Lower lobe of right lung (tissue), 2 donors: ENCODE data around the gene DST. TPM values are rescaled to one million over a fixed set of nuclear protein-coding genes. Genes with fewer than 3 reads are reported as not detected.
"Not testable (repeated sequence)": the region's sequence is repeated elsewhere in the genome, so short reads cannot be mapped to it uniquely, and the experiment has no call there.

Experiments
- ATAC-seq, 2 donors: fragments of 200-7000 bp; cut with Tn5 transposase; one replicate each; pipeline ENCODE4 v1.9.1; 2020 to 2022; ENCODE audit warnings: mild to moderate bottlenecking in 2 of 2, moderate library complexity in 2 of 2
- DNase-seq: peaks from one replicate; pipeline ENCODE4 v3.0.0-alpha.2; 2020
- H3K27ac ChIP-seq: fragments of 200-600 bp; one replicate; pipeline ENCODE4 v1.8.0; 2022
- H3K27me3 ChIP-seq: fragments of 200-600 bp; one replicate; pipeline ENCODE4 v1.8.0; 2022; ENCODE audit warnings: low read depth
- H3K36me3 ChIP-seq: fragments of 200-600 bp; one replicate; pipeline ENCODE4 v1.8.0; 2022; ENCODE audit warnings: mild to moderate bottlenecking
- H3K4me1 ChIP-seq: fragments of 200-600 bp; one replicate; pipeline ENCODE4 v1.8.0; 2022
- H3K4me3 ChIP-seq: fragments of 200-600 bp; one replicate; pipeline ENCODE4 v1.8.0; 2022; ENCODE audit warnings: mild to moderate bottlenecking
- H3K9me3 ChIP-seq: fragments of 200-600 bp; one replicate; pipeline ENCODE4 v1.8.0; 2022
- intact Hi-C: fragments of 100-400 bp; cut with DNase I; formaldehyde crosslinking; loops from one replicate; pipeline ENCODE4 v1.11.0; 2022
- total RNA-seq: library from RNA; stranded (reverse); fragmentation: NEBNext Ultra II Directional; extraction: Animal tissue kit (Norgen Biotek cat#: 25700); gene quantifications from one replicate; pipeline ENCODE4 v1.2.1, GENCODE V29; 2021
- TF ChIP-seq, protein P1 (sequence below): fragments of 200-600 bp; IDR thresholded peaks from one replicate; pipeline ENCODE4 v1.8.0; 2022; ENCODE audit warnings: antibody characterized with exemption, mild to moderate bottlenecking
- donor health status: DM: no; HTN: yes; CAD: no; lungs with severe emphysema.

DST gene
- total RNA-seq, 1 donor from 2014 or later, result 327 TPM

DNA sequence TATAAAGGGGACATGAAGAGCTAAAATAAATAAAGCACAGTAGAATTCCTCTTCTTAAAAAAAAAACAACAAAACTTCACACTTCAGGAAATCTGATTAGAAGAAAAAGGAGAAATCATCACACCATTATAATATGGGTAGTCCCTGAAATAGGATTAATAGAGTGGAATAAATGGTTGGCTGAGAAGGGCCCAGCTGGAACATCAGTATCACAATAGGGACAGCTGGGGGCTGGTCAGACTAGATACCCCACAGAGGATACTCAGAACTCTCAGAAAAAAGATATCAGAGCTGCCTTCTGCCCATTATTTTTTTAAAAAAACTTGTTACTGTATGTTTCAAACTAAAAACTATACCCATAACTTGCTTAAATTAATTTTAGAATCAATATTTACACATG, 75.2 kb downstream of the DST start:
- intact Hi-C loops, result no loop called here
- TF ChIP-seq, protein P1, sequence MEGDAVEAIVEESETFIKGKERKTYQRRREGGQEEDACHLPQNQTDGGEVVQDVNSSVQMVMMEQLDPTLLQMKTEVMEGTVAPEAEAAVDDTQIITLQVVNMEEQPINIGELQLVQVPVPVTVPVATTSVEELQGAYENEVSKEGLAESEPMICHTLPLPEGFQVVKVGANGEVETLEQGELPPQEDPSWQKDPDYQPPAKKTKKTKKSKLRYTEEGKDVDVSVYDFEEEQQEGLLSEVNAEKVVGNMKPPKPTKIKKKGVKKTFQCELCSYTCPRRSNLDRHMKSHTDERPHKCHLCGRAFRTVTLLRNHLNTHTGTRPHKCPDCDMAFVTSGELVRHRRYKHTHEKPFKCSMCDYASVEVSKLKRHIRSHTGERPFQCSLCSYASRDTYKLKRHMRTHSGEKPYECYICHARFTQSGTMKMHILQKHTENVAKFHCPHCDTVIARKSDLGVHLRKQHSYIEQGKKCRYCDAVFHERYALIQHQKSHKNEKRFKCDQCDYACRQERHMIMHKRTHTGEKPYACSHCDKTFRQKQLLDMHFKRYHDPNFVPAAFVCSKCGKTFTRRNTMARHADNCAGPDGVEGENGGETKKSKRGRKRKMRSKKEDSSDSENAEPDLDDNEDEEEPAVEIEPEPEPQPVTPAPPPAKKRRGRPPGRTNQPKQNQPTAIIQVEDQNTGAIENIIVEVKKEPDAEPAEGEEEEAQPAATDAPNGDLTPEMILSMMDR, result no peak
- ATAC-seq (no peak), DNase-seq (no peak)
- Histone ChIP-seq H3K27ac (no peak overlapping the region), H3K9me3 (no peaks in the 10 kb centered on the region), H3K27me3 (no peaks in the 10 kb centered on the region), H3K36me3 (peaks cover 14% of the 10 kb centered on the region), H3K4me3 (no peak overlapping the region), H3K4me1 (peaks cover 4% of the 10 kb centered on the region)

DNA sequence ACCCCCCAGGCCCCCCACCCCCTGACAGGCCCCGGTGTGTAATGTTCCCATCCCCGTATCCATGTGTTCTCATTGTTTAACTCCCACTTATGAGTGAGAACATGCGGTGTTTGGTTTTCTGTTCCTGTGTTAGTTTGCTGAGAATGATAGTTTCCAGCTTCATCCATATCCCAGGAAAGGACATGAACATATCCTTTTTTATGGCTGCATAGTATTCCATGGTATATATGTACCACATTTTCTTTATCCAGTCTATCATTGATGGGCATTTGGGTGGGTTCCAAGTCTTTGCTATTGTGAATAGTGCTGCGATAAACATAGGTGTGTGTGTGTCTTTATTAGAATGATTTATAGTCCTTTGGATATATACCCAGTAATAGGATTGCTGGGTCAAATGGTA, 80.0 kb downstream of the DST start:
- H3K4me1 ChIP-seq, H3K27me3 ChIP-seq, H3K4me3 ChIP-seq, H3K9me3 ChIP-seq, ATAC-seq, H3K27ac ChIP-seq, DNase-seq, intact Hi-C loops: not testable (repeated sequence)
- H3K36me3 ChIP-seq, result peaks cover 28% of the 10 kb centered on the region

DNA sequence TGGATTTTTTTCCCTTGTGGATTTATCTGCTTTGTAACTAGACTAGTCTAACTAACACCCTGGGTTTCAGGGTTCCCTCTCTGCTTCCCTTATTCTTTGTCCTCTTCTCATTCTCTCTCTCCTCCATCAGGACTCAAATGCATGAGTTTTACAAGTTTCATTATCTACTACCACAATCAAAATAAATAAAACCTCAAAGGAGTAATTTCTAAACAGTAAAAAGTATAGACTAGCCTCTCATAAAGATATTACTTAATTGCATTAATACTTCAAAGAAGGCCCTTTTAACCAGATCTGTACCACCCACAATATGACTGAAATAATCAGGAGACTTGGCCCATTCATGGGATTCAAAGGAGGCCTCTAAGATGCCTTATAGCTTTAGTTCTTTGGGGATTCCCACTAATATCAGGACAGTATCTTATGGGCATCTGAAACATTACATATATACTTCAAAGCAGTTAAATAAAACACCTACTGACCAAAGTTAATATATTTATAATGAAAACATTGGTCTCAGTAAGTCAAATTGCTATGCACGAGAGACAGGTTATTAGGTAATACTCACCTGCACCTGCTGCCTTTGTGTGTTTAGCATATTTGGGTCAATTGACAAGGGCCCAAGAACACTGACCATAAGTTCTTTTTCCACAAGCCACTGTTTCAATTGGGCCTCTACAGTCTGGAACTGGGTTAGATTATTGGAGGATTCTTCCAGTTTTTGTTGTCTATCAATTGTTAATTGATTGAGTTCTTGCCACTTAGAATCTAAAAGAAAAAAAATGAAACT, 85.7 kb downstream of the DST start:
- Histone ChIP-seq H3K4me1 (no peaks in the 10 kb centered on the region), H3K4me3 (no peak overlapping the region), H3K36me3 (peaks cover 34% of the 10 kb centered on the region), H3K9me3 (no peaks in the 10 kb centered on the region), H3K27me3 (no peaks in the 10 kb centered on the region), H3K27ac (no peak overlapping the region)
- intact Hi-C loops, result no loop called here
- ATAC-seq (no peak), DNase-seq (no peak)
- TF ChIP-seq, protein P1, result no peak

DNA sequence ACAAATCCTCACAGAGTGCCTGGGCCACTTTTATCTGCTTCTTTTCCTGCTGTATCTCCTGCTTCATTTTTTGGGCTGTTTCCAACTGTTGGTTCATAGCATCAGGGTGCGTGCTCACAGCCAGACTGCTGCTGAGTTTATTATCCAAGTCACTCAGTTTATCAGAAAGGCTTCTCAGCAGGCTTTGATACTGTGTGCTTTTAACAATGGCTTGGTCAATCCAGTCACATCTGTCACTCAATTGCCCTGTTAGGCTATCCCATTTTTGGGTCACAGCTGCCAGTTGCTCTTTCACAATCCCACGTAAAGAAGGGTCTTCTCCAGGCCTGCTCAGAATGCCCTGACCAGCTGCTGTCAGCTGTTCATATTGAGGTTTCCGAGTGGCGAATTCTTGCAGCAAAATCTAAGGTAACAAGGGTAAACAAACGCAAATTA, 87.2 kb downstream of the DST start:
- intact Hi-C loops, result no loop called here
- peaks cover 24% of the 10 kb centered on the region for H3K36me3 ChIP-seq
- no peak for DNase-seq
- TF ChIP-seq, protein P1, result no peak
- H3K27ac ChIP-seq, result peak overlapping the region; percentile 25
- H3K27me3 ChIP-seq, result no peaks in the 10 kb centered on the region
- H3K4me1 ChIP-seq, result no peaks in the 10 kb centered on the region
- no peaks in the 10 kb centered on the region for H3K9me3 ChIP-seq
- peak; percentile 21 to 36 for ATAC-seq
- H3K4me3 ChIP-seq, result no peak overlapping the region

DNA sequence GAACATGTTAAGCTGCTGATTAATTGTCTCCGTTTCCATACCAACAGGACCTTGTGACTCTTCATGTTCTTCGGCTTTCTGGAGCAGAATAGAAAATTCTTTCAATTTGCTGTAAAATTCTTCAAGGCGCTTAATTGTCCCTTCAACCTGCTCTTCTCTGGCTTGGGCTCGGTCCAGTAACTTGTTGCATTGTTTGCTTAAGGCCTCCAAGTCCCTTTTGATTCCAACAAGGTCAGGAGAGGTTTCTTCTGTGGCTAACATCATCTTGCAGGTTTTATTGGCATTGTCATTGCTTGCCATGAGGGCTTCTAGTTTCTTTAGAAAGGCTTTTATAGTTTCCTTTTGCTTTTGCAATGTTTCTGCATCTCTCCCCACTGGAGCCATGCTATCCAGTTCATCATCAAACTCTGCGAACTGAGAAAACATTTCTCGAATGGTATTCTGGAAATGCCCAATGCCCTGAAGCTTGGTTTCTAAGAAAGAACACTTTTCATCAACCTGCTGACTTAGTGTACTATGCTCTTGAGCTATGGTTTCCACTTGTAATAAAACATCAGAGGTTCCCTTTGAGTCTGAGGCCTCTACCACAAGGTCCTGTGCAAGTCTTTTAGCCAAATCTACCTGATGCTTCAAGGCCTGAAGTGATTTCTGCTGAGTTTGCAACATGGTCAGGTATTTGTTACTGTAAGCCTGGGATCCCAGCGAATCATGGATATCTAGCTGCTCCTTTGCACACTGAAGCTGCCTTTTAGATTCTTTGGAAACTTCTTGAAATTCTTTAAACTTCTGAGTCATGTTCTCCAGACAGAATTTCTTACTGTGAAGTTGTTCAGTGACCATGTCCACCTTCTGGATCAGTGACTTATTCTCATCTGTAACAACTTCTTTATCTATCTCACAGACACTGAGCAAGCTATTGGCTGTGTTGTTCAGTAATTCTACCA, 90.2 kb downstream of the DST start:
- no peaks in the 10 kb centered on the region for H3K9me3 ChIP-seq
- ATAC-seq (no peak), DNase-seq (no peak)
- H3K4me1 ChIP-seq, result peaks cover 10% of the 10 kb centered on the region
- H3K4me3 ChIP-seq, result no peak overlapping the region
- H3K36me3 ChIP-seq, result peaks cover 19% of the 10 kb centered on the region
- no peaks in the 10 kb centered on the region for H3K27me3 ChIP-seq
- TF ChIP-seq, protein P1, result no peak
- intact Hi-C loops, result no loop called here
- H3K27ac ChIP-seq, result no peak overlapping the region
